Superior temporal gyrus (tissue), 1 donor: ENCODE results near the gene EPS15.
"Not testable (repeated sequence)": the region's sequence is repeated elsewhere in the genome, so short reads cannot be mapped to it uniquely, and the experiment has no call there.

ENCODE experiments used
- DNase-seq: peaks from one replicate; pipeline ENCODE4 v3.0.0-alpha.2; 2016; ENCODE audit errors: extremely low spot score

The EPS15 gene

GRCh38 chr1:51425955-51426354 lies 93.1 kb downstream of the EPS15 start:
- no peak for DNase-seq

- no peak for DNase-seq
These were observed 93.8 kb downstream of the EPS15 start for GRCh38 chr1:51425273-51425672.

GRCh38 chr1:51423073-51423821 lies 95.8 kb downstream of the EPS15 start:
- peak; percentile 67 for DNase-seq

GRCh38 chr1:51422367-51423072 lies 96.5 kb downstream of the EPS15 start:
- peak; percentile 47 for DNase-seq

GRCh38 chr1:51421964-51422363 lies 97.1 kb downstream of the EPS15 start:
- peak; percentile 91 for DNase-seq

- DNase-seq: peak; percentile 55
These were observed 98.0 kb downstream of the EPS15 start for GRCh38 chr1:51420867-51421627.

GRCh38 chr1:51418384-51418959 lies 100.6 kb downstream of the EPS15 start:
- DNase-seq: no peak

- no peak for DNase-seq
These were observed 101.3 kb downstream of the EPS15 start for GRCh38 chr1:51417496-51418383.

GRCh38 chr1:51416910-51417309 lies 102.2 kb downstream of the EPS15 start:
- peak; percentile 32 for DNase-seq

- peak; percentile 39 for DNase-seq
These were observed 103.1 kb downstream of the EPS15 start for GRCh38 chr1:51415963-51416362.

GRCh38 chr1:51414811-51415210 lies 104.3 kb downstream of the EPS15 start:
- no peak for DNase-seq

GRCh38 chr1:51411820-51412219 lies 107.2 kb downstream of the EPS15 start:
- DNase-seq: not testable (repeated sequence)

- DNase-seq: peak; percentile 28
These were observed 108.3 kb downstream of the EPS15 start for GRCh38 chr1:51410568-51411460.

- not testable (repeated sequence) for DNase-seq
These were observed 109.1 kb downstream of the EPS15 start for GRCh38 chr1:51409755-51410541.

GRCh38 chr1:51392241-51392640 lies 126.8 kb downstream of the EPS15 start:
- DNase-seq: no peak

GRCh38 chr1:51390641-51391040 lies 128.4 kb downstream of the EPS15 start:
- not testable (repeated sequence) for DNase-seq

- DNase-seq: not testable (repeated sequence)
These were observed 131.8 kb downstream of the EPS15 start for GRCh38 chr1:51387288-51387687.

- not testable (repeated sequence) for DNase-seq
These were observed 132.8 kb downstream of the EPS15 start for GRCh38 chr1:51386259-51386658.

- DNase-seq: no peak
These were observed 133.3 kb downstream of the EPS15 start for GRCh38 chr1:51385776-51386175.
